ENCODE measurements around the gene CST8.

CST8 gene

GRCh38 chr20:23449421-23449820 is 41.5 kb upstream of the CST8 start:
- TF ChIP-seq CTCF (IDR thresholded peaks at IDR 0.05; ENCODE audit: insufficient read depth, missing control alignments): no peak
- FAIRE-seq (no peak), DNase-seq (ENCODE audit: insufficient read length, low spot score) (no peak)

- DNase-seq (ENCODE audit: insufficient read length, low spot score): no peak
- no peak for FAIRE-seq
- TF ChIP-seq CTCF (IDR thresholded peaks at IDR 0.05; ENCODE audit: insufficient read depth, missing control alignments): no peak
These were observed 40.0 kb upstream of the CST8 start for GRCh38 chr20:23450877-23451276.

GRCh38 chr20:23451956-23452487 is 38.9 kb upstream of the CST8 start:
- no peak for TF ChIP-seq CTCF (IDR thresholded peaks at IDR 0.05; ENCODE audit: insufficient read depth, missing control alignments)
- FAIRE-seq: no peak

GRCh38 chr20:23452776-23453175 is 38.1 kb upstream of the CST8 start, which contains the start of gene CST11:
Gene CST11, minus strand, starts transcription at chr20:23452876. Its CDS starts 65 bp downstream, at chr20:23452811.
- no peak for FAIRE-seq
- TF ChIP-seq CTCF (IDR thresholded peaks at IDR 0.05; ENCODE audit: insufficient read depth, missing control alignments): no peak

More at GRCh38 chr20:23451956-23452487, 38.9 kb upstream of the CST8 start:
- DNase-seq (ENCODE audit: insufficient read length, low spot score): no peak

GRCh38 chr20:23453549-23454543 is 37.1 kb upstream of the CST8 start:
- TF ChIP-seq CTCF (IDR thresholded peaks at IDR 0.05; ENCODE audit: insufficient read depth, missing control alignments): no peak
- FAIRE-seq: no peak
- DNase-seq (ENCODE audit: insufficient read length, low spot score): no peak

More at GRCh38 chr20:23452776-23453175, 38.1 kb upstream of the CST8 start, which contains the start of gene CST11:
- DNase-seq (ENCODE audit: insufficient read length, low spot score): no peak

- TF ChIP-seq CTCF (IDR thresholded peaks at IDR 0.05; ENCODE audit: insufficient read depth, missing control alignments): no peak
- no peak for DNase-seq (ENCODE audit: insufficient read length, low spot score)
These were observed 36.1 kb upstream of the CST8 start for GRCh38 chr20:23454816-23455215.

More at GRCh38 chr20:23454816-23455215, 36.1 kb upstream of the CST8 start:
- FAIRE-seq: no peak
